ENCODE data around the gene SERPINH1. TPM values are rescaled to one million over a fixed set of nuclear protein-coding genes. Genes with fewer than 3 reads are reported as not detected.
A peak's percentile ranks its signal among the peaks of the same experiment; 100 is the strongest.

SERPINH1 gene
- total and polyA plus RNA-seq, 4 donors, result 112 to 585 (median 287) TPM

DNA sequence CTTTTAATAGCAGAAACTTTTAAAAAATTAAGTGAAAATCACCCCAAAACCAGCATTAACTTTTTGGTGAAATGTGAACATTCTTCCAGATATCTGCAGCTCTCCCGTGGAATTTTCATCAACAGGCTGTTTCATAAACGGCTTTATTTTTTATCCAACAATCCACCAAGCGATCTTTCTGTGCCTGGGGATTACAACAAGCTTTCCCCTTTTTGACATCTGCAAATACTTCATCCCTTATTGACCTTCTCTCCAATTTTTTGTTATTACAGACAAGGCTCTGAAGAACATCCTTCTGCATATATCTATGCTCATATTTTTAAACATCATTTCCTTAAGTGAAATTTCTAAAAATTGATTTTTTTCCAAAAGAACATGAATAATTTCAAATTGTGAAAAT is 5.8 kb upstream of the SERPINH1 start:
- H3K36me3 ChIP-seq (ENCODE audit: control insufficient read depth in 4 of 4, insufficient read depth in 4 of 4, low read length in 4 of 4), result no peaks in the 10 kb centered on the region
- no peak overlapping the region for H3K4me3 ChIP-seq
- ATAC-seq (ENCODE audit: insufficient read depth, low FRiP score) (no peak), DNase-seq (no peak)
- no peaks in the 10 kb centered on the region for H3K27me3 ChIP-seq (ENCODE audit: control insufficient read depth in 3 of 3, insufficient read depth in 3 of 3, low read length in 2 of 3)
- no peaks in the 10 kb centered on the region for H3K9me3 ChIP-seq (ENCODE audit: control insufficient read depth in 4 of 4, insufficient read depth in 3 of 4, low read length in 3 of 4)
- peaks cover 5 to 67% (median 37%) of the 10 kb centered on the region in 5 donors for H3K4me1 ChIP-seq (ENCODE audit: control insufficient read depth in 5 of 5, insufficient read depth in 5 of 5, low read length in 5 of 5)
- WGBS, 2 donors, result 78 to 95% methylated on average over 3 of the region's 3 CpGs
- no peak overlapping the region for H3K9ac ChIP-seq (ENCODE audit: insufficient read depth in 1 of 2, low read length in 2 of 2)
- no peak for TF ChIP-seq CTCF (IDR thresholded peaks at IDR 0.05; ENCODE audit: control extremely low read depth, extremely low read depth)
- H3K27ac ChIP-seq (ENCODE audit: low read depth in 1 of 2, low read length in 1 of 2), result no peak overlapping the region

DNA sequence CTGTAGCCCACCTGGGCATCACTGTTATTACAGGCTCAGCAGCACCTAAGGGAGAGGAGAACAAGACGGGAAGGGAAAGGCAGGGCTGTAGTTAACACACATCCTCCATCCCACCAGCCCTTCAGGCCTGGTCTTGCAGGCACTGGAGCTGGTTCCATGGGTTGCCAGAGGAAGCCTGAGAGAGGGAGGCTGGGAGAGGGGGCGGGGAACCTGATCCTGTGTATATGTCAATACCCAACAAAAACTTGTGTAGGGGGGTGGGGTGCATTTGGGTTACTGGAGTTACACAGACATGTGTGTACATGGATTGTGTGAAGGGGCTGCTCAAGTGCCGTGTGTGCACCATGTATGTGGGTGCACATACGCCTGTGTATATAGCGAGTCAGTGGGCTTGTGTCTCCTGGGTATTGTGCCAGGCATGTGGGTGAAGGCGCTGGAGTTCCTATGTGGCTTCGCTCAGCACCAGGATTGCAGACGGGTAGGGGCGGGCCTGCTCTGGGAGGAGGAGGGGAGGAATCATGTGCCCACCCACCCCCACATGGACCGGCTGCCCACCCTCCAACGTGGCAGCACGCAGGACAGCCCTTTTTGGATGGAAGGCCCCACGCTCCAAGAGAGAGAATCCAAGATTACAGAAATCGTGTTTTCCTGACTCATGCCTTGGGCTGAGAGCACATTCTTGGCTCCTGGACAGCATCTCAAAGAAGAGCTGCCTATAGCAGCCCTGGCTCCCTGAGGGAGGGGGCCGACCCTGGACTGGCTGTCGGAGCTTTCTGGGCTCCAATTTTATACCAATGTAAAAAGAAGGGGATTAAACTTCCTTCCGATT is 4.2 kb upstream of the SERPINH1 start:
- peak; percentile 90 to 98 (median 97) for DNase-seq
- H3K36me3 ChIP-seq (ENCODE audit: control insufficient read depth in 4 of 4, insufficient read depth in 4 of 4, low read length in 4 of 4), result peaks cover 0 to 5% (median 0%) of the 10 kb centered on the region in 4 donors
- peak overlapping the region; percentile 79 to 95 for H3K27ac ChIP-seq (ENCODE audit: low read depth in 1 of 2, low read length in 1 of 2)
- peak overlapping the region in 1 of 2 donors; percentile 69 for H3K9ac ChIP-seq (ENCODE audit: insufficient read depth in 1 of 2, low read length in 2 of 2)
- no peaks in the 10 kb centered on the region for H3K27me3 ChIP-seq (ENCODE audit: control insufficient read depth in 3 of 3, insufficient read depth in 3 of 3, low read length in 2 of 3)
- ATAC-seq (ENCODE audit: insufficient read depth, low FRiP score), result peak; percentile 19
- 48 to 74% methylated on average over 16 to 17 of the region's 17 CpGs for WGBS, 2 donors
- H3K4me1 ChIP-seq (ENCODE audit: control insufficient read depth in 5 of 5, insufficient read depth in 5 of 5, low read length in 5 of 5), result peaks cover 5 to 71% (median 39%) of the 10 kb centered on the region in 5 donors
- no peaks in the 10 kb centered on the region for H3K9me3 ChIP-seq (ENCODE audit: control insufficient read depth in 4 of 4, insufficient read depth in 3 of 4, low read length in 3 of 4)
- TF ChIP-seq CTCF (IDR thresholded peaks at IDR 0.05; ENCODE audit: control extremely low read depth, extremely low read depth), result no peak
- H3K4me3 ChIP-seq, result no peak overlapping the region

DNA sequence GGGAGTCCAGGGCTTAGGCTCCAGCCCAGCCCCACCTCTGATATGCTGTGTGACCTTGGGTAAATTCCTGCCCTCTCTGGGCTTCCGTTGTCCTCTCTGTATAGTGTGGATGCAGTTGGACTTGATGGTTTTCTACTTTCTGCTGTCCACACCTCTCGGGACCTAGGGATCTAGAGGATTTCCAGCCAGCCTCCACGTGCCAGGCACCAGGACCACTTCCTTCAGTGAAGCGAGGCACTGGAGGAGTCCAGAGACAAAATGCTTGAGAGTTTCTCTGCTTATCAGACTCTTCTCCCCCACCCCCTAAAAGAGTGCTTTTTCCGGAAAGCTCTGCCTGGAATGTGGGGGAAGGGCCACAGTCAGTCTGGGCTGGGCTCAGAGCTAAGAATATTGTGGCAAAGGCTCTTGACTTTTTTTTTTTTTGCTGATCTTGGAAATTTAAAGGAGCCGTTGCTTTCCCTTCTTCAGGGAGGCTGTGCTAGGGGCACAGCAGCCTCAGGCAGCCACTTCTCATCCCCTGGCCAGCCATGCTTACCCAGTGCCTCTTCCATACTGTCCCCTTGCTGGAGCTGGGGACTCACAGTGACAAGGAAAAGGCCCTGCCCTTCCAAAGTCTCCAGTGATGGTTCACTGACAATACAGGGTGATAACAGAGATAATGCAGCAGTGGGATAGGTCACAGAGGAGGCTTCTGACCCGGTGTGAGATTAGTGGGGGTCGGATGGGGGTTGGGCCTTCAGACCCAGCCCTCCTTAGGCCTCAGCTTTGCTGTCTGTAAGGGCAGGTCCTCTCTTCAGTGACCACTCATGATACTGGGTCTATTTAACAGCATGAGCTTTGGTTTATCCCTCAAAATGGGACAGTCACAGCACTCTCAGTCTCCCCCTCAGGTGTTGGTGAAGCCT is 2.9 kb upstream of the SERPINH1 start:
- TF ChIP-seq CTCF (IDR thresholded peaks at IDR 0.05; ENCODE audit: control extremely low read depth, extremely low read depth), result no peak
- Histone ChIP-seq H3K36me3 (ENCODE audit: control insufficient read depth in 4 of 4, insufficient read depth in 4 of 4, low read length in 4 of 4) (peaks cover 0 to 10% (median 0%) of the 10 kb centered on the region in 4 donors), H3K27ac (ENCODE audit: low read depth in 1 of 2, low read length in 1 of 2) (peak overlapping the region; percentile 79 to 95), H3K9ac (ENCODE audit: insufficient read depth in 1 of 2, low read length in 2 of 2) (peak overlapping the region in 1 of 2 donors; percentile 70), H3K4me1 (ENCODE audit: control insufficient read depth in 5 of 5, insufficient read depth in 5 of 5, low read length in 5 of 5) (peaks cover 5 to 69% (median 39%) of the 10 kb centered on the region in 5 donors), H3K9me3 (ENCODE audit: control insufficient read depth in 4 of 4, insufficient read depth in 3 of 4, low read length in 3 of 4) (no peaks in the 10 kb centered on the region), H3K27me3 (ENCODE audit: control insufficient read depth in 3 of 3, insufficient read depth in 3 of 3, low read length in 2 of 3) (no peaks in the 10 kb centered on the region), H3K4me3 (no peak overlapping the region)
- peak; percentile 90 to 97 (median 97) for DNase-seq
- ATAC-seq (ENCODE audit: insufficient read depth, low FRiP score), result peak; percentile 21
- 32 to 59% methylated on average over 8 of the region's 8 CpGs for WGBS, 2 donors

Data from lung (tissue), 12 donors.